ENCODE data around the gene FAM47B. TPM values are rescaled to one million over a fixed set of nuclear protein-coding genes. Genes with fewer than 3 reads are reported as not detected.

Gene FAM47B
- total RNA-seq, 1 donor from 2014 or later: not detected

- Mint-ChIP-seq H3K27me3 (ENCODE audit: insufficient read depth) (no peaks in the 10 kb centered on the region), H3K27ac (no peak overlapping the region), H3K36me3 (ENCODE audit: low read depth) (no peaks in the 10 kb centered on the region), H3K9me3 (no peaks in the 10 kb centered on the region), H3K4me1 (ENCODE audit: low read depth) (no peaks in the 10 kb centered on the region), H3K4me3 (no peak overlapping the region)
- intact Hi-C loops (cut with micrococcal nuclease): no loop called here
- no peak for DNase-seq (ENCODE audit: low spot score)
Measured at GRCh38 chrX:34961662-34962061, 19.1 kb downstream of the FAM47B start.

DNA sequence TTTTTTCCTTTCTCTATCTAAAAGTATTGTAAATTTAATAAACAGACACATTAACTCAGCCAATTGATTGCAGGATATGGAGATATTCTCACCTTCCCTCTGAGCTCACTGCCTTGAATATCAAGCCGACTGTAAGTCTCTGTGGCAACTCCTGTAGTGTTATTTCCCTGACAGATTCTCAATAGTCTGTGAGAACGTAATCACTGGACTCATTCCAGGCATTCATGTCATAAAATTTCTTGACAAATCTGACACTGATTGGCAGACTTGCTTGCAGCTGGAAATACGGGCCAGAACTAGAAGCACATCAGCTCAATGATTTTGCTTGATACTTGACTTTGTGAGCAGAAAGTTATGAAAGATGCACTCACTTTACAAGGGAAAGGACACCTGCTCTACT, 29.6 kb downstream of the FAM47B start:
- Mint-ChIP-seq H3K36me3 (ENCODE audit: low read depth) (no peaks in the 10 kb centered on the region), H3K27ac (no peak overlapping the region), H3K9me3 (no peaks in the 10 kb centered on the region), H3K4me3 (no peak overlapping the region), H3K27me3 (ENCODE audit: insufficient read depth) (no peaks in the 10 kb centered on the region), H3K4me1 (ENCODE audit: low read depth) (no peaks in the 10 kb centered on the region)
- intact Hi-C loops (cut with micrococcal nuclease): no loop called here
- DNase-seq (ENCODE audit: low spot score): no peak

DNA sequence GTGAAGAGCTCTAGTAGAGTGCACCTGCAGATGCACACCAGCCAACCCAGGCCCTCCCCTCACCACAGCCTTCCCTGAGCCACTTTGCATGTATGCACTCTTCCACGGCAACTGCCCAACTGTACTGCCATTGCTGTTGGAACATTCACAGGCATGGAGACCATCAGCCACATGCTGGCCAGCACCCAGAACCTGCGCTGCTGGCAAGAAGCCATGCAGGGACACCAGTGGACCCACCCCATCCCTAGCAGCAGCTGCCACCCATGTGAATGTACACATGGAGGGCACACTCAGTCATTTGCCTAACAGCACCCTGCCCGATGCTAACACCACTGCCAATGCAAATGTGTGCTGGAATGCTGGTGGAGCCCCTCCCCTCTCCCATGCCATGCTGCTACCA, 35.6 kb downstream of the FAM47B start:
- Mint-ChIP-seq H3K4me3 (no peak overlapping the region), H3K27me3 (ENCODE audit: insufficient read depth) (no peaks in the 10 kb centered on the region), H3K27ac (no peak overlapping the region), H3K4me1 (ENCODE audit: low read depth) (no peaks in the 10 kb centered on the region), H3K9me3 (peaks cover 4% of the 10 kb centered on the region), H3K36me3 (ENCODE audit: low read depth) (no peaks in the 10 kb centered on the region)
- intact Hi-C loops (cut with micrococcal nuclease): no loop called here
- DNase-seq (ENCODE audit: low spot score): no peak

GRCh38 chrX:34987646-34988045, 45.0 kb downstream of the FAM47B start:
- Mint-ChIP-seq H3K4me3 (no peak overlapping the region), H3K27me3 (ENCODE audit: insufficient read depth) (no peaks in the 10 kb centered on the region), H3K36me3 (ENCODE audit: low read depth) (no peaks in the 10 kb centered on the region), H3K9me3 (no peaks in the 10 kb centered on the region), H3K27ac (no peak overlapping the region), H3K4me1 (ENCODE audit: low read depth) (no peaks in the 10 kb centered on the region)
- intact Hi-C loops (cut with micrococcal nuclease): no loop called here
- no peak for DNase-seq (ENCODE audit: low spot score)
